Measurements from ENCODE around the gene BTG2. TPM values are rescaled to one million over a fixed set of nuclear protein-coding genes. Genes with fewer than 3 reads are reported as not detected.

BTG2 gene
- total RNA-seq, 1 experiment from 2014 or later: 30.4 TPM

DNA sequence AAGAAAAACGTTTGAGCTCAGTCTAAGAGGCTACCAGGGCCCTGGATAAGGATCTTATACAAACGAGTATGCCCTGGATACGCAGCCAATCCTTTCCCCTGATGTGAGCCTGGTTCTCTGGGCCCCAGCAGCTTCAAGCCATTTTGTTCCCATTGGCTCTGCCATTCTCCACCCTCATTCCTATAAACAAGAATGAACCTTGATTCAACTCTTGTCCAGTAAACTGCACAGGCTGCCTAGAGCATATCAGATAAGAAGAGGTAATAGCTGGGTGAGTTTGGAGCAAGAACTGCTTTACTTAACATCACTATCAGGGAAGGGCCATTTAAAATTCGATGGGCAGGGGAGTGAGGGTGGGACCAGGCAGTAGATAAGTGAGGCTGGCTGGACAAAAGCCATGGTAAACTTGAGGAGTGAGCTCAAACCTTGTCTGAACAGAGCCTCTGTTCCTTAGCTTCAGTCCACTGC lies 11.3 kb downstream of the BTG2 start:
- DNase-seq (ENCODE audit: low read depth): no peak

DNA sequence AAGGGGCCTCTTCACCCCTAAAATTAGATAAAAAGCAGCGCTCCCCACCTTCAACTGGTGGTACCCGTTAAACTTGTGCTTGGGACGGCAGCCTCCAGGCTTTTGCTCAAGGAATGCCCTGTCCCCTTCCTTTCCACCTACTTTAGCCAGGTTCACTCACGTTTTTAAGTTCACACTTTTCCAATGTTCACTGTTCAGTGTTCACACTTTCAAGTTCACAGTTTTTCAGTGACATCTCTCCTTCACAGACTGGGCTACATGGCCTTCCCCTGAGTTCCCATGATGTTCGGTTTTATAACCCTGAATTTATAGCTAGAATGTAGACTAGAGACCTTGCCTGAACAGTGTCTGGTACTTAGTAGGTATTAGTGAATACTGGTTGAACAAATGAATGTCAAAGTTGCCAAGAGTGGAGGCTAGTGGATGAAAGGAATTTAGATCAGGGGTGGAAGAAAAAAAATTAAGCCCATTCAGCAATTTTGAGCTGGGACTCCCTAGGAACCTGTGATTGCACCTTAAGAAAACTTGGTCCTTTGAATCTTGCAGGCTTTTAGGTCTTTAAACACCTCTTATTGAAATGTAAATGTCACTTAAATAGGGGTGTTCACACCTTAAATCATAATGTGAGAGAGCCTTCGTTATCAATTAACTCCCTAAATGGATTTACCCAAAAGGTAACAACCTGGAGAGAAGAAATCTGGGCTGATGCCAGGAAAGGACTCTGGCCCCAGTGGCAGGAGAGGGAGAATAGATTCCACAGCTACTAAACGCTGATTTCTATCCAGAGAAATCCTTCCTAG lies 12.3 kb downstream of the BTG2 start:
- DNase-seq (ENCODE audit: low read depth): no peak

DNA sequence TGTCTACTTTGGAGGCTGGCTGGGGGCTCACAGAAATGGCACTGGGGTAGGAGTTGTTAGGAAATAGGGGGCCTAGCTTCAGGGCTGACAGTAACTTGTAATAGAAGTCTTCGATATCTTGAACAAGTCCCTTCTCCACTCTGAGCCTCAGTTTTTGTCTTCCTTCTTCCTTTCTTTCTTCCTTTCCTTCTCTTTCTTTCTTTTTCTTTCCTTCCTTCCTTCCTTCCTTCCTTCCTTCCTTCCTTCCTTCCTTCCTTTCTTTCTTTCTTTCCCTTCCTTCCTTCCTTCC lies 12.9 kb downstream of the BTG2 start:
- no peak for DNase-seq (ENCODE audit: low read depth)

- peak; percentile 62 for DNase-seq (ENCODE audit: low read depth)
Observed at GRCh38 chr1:203320591-203321272, 15.4 kb downstream of the BTG2 start.

DNA sequence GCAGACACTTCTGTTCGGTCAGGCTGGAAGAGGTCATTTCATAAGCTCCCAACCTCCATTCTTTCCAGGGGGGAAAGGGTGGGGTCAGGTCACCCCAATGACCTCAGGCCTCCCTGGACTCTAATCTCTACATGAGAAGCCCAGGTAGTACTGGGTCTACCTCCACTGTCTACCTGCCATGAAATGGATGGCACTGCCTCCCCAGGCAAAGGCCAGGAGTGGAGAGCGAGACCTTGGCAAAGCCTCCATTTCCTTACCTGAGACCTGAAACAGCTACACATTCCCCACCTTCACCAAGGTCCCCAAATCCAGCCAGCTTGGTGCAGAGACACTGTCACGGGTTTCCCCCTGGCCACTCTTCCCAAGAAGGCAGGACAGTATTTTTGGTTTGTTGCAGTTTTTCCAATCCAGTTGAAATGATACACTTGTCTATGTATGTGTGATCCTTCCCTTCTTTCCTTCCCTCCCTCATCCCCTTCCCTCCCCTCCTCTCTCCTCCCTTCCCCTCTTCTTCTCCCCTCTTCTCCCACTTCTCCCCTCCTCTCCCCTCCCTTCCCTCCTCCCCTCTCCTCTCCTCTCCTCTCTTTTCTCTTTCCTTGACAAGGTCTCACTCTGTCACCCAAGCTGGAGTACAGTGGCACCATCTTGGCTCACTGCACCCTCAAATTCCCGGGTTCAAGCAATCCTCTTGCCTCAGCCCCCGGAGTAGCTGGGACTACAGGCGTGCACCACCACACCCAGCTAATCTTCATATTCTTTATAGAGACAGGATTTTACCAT lies 16.1 kb downstream of the BTG2 start:
- no peak for DNase-seq (ENCODE audit: low read depth)

- peak; percentile 52 for DNase-seq (ENCODE audit: low read depth)
Observed at GRCh38 chr1:203322500-203323179, 17.3 kb downstream of the BTG2 start.

DNA sequence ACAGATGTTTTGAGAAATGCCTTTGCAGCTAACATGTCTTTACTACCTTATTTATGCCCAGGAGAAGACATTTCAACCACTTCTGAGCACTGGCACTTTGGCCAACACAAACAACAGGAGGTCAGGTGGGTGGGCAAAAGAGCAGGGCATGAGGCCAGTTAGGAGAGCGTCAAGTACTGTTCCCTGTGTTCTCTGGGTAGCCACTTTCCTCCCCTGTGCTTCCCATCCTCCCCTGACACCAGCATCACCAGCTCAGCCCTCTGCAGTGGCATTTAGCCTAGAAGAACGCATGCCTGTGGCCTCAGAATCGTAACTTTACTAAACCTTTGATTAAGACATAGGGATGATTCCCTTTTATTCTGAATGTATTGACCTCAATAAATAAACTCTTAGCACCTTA lies 18.3 kb downstream of the BTG2 start:
- DNase-seq (ENCODE audit: low read depth): no peak

- no peak for DNase-seq (ENCODE audit: low read depth)
Observed at GRCh38 chr1:203324105-203325025, 19.0 kb downstream of the BTG2 start.

DNA sequence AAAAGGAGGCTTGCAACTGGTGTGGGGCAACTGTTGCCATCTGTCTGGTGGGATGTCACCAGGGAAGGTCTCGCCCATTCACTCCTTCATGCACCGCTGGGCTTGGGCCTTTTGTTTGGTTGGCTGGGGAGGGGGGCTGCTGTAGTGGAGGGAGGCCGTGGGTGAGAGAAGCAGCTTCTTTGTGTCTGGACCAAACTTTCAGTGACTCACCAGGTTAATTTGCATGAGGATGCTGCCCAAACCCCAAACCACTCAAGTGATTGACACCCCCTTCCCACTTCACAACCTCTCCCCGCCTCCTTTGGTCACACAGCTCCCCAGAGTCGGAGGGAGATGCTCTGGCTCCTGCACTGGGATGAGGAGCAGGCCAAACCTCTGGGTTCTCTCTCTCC lies 19.7 kb downstream of the BTG2 start:
- no peak for DNase-seq (ENCODE audit: low read depth)

GRCh38 chr1:203325418-203326091 lies 20.2 kb downstream of the BTG2 start:
- no peak for DNase-seq (ENCODE audit: low read depth)

- peak; percentile 78 for DNase-seq (ENCODE audit: low read depth)
Observed at GRCh38 chr1:203326830-203327683, 21.7 kb downstream of the BTG2 start.

DNA sequence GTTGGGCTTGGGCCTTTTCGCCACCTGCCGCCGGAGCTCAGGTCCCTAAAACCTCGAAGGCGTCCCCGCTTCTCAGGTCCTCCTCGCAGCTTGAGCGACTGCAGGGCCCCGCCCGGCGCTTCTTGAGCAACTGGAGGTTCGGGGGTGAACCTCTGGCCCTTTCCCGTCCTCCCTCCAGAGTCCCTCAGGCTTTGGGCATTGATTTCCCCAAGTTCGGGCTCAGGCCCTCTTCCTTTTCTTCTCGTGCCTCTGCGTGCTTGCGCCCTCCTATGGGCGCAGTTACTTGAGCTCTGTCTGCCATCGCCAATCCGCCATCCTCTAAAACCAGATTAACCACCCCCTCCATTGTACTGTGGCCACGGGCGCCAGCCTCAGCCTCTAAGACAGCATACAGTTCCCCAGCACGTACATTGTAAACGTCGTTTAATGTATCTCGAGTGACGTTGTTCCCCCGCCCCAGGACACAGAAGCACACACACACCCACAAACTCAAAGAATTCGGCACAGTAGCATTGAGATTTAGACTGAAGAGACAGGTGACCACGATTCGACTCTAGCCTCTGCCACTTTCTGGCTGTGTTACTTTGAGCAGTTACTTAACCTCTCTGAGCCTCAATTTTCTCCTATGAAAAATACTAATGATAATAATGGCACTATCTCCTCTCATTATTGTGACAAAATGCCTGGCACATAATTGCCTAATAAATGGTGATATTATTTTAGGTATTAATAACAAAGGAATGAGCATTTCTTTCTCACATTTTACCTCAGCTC lies 22.6 kb downstream of the BTG2 start:
- peak; percentile 59 for DNase-seq (ENCODE audit: low read depth)

- DNase-seq (ENCODE audit: low read depth): no peak
Observed at GRCh38 chr1:203328714-203329122, 23.4 kb downstream of the BTG2 start.

DNA sequence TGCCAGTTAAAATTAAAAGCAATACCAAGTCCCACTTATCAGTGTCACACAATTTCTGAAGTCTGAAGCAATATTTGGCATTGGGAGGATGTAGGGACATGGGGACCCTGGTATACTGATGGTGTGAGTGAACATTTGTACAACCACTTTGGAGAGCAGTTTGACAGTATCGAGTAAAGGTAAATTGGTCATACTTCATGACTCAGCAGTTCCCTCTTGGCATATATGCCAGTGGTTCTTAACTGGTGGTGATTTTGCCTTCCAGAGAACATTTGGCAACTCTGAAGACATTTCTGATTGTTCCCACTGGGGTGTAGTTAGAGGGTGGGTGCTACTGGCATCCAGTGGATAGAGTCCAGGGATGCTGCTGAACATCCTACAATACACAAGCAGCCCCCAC lies 25.9 kb downstream of the BTG2 start:
- DNase-seq (ENCODE audit: low read depth): no peak

GRCh38 chr1:203335503-203335902 lies 30.2 kb downstream of the BTG2 start:
- DNase-seq (ENCODE audit: low read depth): no peak

- DNase-seq (ENCODE audit: low read depth): no peak
Observed at GRCh38 chr1:203336097-203336496, 30.8 kb downstream of the BTG2 start.

DNA sequence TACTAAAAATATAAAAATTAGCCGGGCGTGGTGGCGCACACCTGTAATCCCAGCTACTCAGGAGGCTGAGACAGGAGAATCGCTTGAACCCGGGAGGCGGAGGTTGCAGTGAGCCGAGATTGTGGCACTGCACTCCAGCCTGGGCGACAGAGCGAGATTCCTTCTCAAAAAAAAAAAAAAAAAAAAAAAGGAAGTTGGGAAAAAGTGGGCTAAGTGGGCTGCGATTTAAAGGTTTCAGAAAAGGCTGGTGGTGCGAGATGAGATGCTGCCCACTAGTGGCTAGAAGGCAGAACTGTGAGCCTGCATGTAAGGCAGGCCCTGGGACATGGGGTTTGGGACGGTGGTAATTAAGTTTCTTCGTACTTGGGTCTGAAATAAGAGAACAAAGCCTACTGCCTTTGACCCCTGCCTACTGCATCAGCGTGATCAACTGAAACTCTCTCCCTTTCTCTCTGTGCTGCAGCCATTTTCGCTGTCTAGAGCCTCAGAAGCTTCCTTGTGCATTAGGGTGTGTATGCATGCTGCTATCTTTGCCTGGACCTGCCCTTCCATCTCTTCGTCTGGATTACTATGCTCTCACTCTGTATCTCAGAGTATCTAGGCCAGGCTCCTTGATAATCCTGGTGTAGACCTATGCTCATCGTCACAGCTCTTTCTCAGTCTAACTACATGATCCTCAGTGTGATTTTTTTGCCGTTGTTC lies 33.2 kb downstream of the BTG2 start:
- peak; percentile 57 for DNase-seq (ENCODE audit: low read depth)
